Inflammatory macrophage treated with lipopolysaccharide for 4 hours (primary cell): ENCODE results near the gene NPB.

Experiments used
- DNase-seq: peaks from one replicate; pipeline ENCODE4 v3.0.0-alpha.2; 2020

Gene NPB

GRCh38 chr17:81926451-81927151 is 24.6 kb downstream of the NPB start:
- DNase-seq: peak; percentile 77

GRCh38 chr17:81927152-81927652 is 25.2 kb downstream of the NPB start:
- DNase-seq: no peak

- peak; percentile 94 for DNase-seq
Observed at GRCh38 chr17:81927653-81928543, 25.9 kb downstream of the NPB start, which contains the start of gene MAFG. Gene MAFG, minus strand, starts transcription at chr17:81927735. Its CDS starts 4,550 bp downstream, at chr17:81923185.

- DNase-seq: no peak
Observed at GRCh38 chr17:81928544-81929252, 26.7 kb downstream of the NPB start.

- no peak for DNase-seq
Observed at GRCh38 chr17:81929253-81930141, 27.5 kb downstream of the NPB start.

- DNase-seq: no peak
Observed at GRCh38 chr17:81930142-81931125, 28.4 kb downstream of the NPB start.

GRCh38 chr17:81931189-81931556 is 29.1 kb downstream of the NPB start:
- no peak for DNase-seq

GRCh38 chr17:81931557-81932332 is 29.7 kb downstream of the NPB start:
- no peak for DNase-seq

- no peak for DNase-seq
Observed at GRCh38 chr17:81932333-81932983, 30.4 kb downstream of the NPB start.

- DNase-seq: no peak
Observed at GRCh38 chr17:81933178-81933699, 31.2 kb downstream of the NPB start.

- no peak for DNase-seq
Observed at GRCh38 chr17:81934098-81934757, 32.2 kb downstream of the NPB start.

GRCh38 chr17:81934850-81935708 is 33.0 kb downstream of the NPB start:
- no peak for DNase-seq

- no peak for DNase-seq
Observed at GRCh38 chr17:81935709-81936084, 33.7 kb downstream of the NPB start.

GRCh38 chr17:81939218-81939617 is 37.2 kb downstream of the NPB start:
- DNase-seq: no peak

- no peak for DNase-seq
Observed at GRCh38 chr17:81939881-81940385, 37.9 kb downstream of the NPB start.

- no peak for DNase-seq
Observed at GRCh38 chr17:81940538-81941483, 38.8 kb downstream of the NPB start.
